GM19193 (cell line): ENCODE measurements around the gene UBL3.

Source experiments
- POLR2A ChIP-seq: IDR thresholded peaks from 4 replicates; pipeline ENCODE4 v1.6.1; 2011; ENCODE audit not compliant: insufficient read depth, insufficient read length; ENCODE audit errors: extremely low read depth

The UBL3 gene

DNA sequence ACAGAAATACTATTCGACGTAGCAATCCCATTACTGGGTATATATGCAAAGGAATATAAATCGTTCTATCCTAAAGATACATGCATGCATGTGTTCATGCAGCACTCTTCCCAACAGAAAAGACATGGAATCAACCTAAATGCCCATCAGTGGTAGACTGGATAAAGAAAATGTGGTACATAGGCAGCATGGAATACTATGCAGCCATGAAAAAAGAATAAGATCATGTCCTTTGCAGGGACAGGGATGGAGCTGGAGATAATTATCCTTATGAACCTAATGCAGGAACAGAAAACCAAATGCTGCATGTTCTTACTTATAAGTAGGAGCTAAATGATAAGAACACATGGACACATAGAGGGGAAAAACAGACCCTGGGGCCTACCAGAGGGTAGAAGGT, 89.3 kb downstream of the UBL3 start:
- no peak for TF ChIP-seq POLR2A

DNA sequence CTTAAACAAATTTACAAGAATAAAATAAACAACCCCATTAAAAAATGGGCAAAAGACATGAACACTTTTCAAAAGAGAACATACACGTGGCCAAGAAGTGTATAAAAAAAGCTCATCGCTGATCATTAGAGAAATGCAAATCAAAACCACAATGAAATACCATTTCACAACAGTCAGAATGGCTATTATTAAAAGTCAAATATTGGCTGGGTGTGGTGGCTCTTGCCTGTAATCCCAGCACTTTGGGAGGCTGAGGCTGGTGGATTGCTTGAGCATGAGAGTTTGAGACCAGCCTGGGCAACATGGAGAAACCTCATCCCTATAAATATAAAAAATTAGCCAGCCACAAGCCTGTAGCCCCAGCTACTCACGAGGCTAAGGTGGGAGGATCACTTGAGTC, 89.9 kb downstream of the UBL3 start:
- no peak for TF ChIP-seq POLR2A

DNA sequence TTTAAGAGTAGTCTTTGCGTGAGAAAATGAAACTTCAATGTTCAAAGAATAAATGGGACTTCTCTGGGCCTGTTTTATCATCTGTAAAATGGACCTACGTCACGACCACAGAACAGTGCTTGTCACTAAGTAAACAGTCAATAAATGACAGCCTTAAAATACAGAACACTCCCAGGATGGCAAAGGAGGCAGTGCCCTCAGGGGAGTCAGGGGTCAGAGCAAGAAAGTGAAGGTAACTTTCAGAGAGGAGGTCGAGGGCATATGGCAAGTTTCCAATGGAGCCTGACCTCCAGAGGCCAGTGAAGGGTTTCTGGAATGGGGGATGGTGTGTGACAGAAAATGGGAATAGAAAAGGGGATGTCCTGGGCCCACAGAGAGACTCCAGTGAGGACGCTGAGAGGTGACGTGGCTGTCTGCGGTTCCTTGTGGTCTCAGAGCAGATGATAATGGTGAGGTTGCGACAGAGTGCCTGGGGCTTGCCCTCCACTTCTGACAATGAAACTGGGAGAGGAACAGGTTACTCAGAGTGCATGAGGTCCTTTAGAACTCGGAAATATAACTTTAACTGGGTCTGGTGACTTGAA, 91.8 kb downstream of the UBL3 start:
- no peak for TF ChIP-seq POLR2A

DNA sequence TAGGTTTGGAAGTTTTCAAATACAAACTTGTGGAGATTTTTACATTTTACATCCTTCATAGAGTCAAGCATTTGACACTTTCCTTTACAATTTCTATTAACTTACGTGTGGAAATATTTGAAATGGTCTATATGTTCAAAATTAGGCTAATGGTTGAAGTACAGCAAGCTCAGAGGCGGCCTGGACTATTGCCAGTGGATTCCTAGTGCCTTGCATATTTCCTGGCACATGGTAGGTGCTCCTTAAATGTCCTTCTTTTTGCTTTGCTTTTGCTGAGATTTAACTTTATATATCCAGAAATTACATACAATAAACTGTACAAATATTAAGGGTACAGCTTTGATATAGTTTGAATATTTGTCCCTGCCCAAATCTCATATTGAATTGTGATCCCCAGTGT, 93.9 kb downstream of the UBL3 start:
- no peak for TF ChIP-seq POLR2A

DNA sequence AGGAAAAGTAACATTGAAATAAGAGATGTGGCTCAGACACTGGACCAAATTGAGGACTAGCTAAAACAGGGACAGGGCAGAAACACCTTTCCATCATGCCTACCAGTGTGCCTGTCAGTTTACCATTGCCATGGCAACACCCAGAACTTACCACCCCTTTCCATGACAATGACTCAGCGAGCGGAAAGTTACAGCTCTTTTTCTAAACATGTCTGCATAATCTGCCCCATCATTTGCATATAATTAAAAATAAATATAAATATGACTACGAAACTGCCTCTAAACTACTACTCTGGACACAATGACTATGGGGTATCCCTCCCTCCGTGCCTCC, 96.0 kb downstream of the UBL3 start:
- no peak for TF ChIP-seq POLR2A

DNA sequence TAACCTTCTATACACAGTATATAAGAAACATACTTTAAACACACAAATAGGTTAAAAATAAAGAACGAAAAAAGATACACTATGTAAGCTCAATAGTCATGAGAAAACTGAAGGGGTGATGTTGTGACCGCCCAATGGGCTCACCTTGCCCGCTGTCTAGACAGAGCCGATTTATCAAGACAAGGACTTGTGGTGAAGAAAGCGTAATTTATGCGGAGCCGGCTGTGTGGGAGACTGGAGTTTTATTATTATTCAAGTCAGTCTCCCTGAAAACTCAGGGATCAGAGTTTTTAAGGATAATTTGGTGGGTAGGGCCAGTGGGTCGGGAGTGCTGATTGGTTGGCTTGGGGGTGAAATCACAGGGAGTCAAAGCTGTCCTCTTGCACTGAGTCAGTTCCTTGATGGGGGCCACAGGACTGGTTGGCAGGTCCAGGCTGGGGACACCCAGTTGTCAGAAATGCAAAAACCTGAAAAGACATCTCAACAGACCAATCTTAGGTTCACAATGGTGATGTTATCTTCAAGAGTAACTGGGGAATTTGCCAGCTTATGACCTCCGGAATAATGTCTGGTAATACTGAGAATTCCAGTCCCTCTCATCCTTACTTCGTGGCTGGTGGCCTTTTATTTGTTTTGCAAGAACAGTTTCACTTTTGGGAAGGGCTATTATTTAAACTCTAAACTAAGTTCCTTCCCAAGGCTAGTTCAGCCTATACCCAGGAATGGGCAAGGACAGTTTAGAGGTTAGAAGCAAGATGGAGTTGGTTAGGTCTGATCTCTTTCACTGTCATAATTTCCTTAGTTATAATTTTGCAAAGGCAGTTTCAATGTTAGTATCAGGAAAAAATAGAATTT, 96.6 kb downstream of the UBL3 start:
- TF ChIP-seq POLR2A: no peak

DNA sequence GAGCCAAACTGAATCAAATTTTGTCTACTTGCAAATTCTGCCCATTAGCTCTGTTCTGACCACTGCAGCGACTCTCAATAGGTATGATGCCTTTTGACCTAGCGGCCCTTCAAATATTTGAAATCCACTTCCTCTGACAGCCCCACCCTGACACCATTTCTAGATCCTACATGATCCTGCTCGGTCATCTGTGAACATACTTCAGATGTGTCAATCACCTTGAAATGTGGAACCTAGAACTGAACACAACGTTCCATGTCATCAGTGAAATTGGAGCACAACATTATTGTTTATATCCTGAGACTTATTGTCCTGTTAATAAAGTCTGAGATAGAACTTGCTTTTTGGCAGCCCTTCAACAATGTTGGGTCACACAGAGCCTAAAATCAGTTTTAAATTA, 98.2 kb downstream of the UBL3 start:
- TF ChIP-seq POLR2A: no peak

DNA sequence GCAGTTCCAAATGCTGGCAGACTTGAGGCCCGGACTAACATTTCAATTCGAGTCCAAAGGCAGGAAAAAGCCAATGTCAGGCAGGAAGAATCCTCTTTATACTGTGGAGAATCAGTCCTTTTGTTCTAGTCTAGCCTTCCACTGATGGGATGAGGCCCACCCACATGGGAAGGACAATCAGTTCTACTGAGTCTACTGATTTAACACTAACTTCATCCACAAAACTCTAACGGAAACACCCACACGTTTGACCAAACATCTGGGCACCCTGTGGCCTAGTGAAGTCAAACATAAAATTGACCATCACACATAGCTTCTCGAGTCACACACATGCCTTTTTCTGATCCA, 100.3 kb downstream of the UBL3 start:
- TF ChIP-seq POLR2A: no peak

DNA sequence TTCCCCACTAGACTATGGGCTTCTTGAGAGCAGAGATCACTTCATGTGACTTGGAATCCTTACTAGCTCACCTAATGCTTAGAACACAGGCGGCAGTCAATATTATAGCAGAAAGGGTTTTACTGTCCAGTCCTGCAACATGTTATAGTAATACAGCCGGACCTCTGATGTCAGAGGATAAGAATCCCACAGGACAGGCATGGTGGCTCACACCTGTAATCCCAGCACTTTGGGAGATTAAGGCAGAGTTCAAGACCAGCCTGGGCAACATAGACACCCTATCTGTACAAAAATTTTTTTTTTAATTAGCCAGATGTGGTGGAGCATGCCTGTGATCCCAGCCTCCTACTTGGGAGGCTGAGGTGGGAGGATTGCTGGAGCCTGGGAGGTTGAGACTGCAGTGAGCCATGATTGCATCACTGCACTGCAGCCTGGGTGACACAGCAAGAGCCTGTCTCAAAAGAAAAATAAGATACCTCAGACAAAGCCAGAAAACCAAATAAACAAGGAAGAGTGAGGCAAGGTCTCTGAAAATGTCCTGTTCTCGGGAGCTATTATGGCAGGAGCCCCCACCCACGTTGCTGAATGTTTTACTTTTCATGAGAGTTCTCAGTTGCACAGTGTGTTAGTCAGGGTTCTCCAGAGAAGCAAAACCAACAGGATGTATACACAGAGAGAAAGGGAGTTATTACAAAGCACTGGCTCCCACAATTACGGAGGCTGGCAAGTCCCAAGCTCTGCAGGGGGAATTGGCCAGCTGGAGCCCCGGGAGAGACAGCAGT, 100.8 kb downstream of the UBL3 start:
- TF ChIP-seq POLR2A: no peak

DNA sequence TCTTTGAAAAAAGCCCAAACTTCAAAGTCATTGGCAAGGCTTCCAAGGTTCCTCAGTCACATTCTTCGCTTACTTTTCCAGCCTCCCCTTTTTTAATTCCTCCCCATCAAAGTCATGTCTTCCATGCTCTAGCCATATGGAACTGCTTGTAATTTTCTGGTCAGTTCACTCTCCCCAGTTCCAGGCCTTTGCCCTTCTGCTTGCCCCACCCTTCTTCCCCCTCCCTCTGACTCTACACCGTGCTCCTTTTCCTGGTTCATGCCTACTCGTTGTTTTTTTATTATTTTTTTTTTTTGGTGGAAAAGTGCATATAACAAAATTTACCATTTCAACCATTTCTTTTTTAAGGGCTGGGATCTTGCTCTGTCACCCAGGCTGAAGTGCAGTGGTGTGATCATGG, 102.3 kb downstream of the UBL3 start:
- TF ChIP-seq POLR2A: no peak

DNA sequence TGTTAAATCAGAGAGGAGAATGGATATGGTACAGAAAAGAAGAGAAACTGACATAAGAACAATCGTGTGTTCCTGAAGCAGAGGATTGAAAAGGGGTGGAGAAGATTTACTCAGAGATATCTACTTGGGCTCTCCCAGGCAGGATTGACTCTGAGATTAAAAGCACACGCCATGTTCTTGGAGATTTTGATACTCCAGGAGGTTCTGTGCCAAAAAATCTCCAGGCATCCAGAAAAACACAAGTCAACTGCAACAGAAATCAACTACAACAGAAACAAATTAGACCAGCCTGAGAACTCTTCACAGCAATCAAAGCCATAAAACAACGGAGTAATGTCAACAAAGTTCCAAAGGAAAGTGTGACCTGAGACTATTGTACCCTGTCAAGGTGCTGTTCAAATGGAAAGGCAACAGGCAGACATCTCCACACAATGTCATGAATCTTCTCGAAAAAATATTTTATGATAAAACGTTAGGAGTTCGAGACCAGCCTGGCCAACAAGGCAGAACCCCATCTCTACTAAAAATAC, 104.2 kb downstream of the UBL3 start:
- TF ChIP-seq POLR2A: no peak

DNA sequence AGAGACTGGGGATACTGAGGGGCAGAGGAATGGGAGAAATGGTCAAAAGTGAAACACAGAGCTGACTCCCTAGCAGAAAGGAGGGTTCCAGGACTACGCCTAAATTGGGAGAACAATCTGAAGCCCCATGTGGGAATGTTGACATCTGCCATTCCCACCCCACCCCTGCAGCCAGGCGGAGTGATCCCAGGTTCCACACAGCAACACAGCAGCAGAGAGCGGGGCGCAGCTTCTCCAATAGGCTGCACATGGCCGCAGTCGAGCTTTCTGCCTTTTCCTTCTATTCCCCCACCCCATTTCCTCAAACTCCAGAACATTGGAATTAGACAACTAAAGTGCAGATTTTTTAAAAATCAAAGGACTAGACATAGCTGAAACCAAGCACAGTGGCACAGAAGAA, 104.7 kb downstream of the UBL3 start:
- TF ChIP-seq POLR2A: no peak

DNA sequence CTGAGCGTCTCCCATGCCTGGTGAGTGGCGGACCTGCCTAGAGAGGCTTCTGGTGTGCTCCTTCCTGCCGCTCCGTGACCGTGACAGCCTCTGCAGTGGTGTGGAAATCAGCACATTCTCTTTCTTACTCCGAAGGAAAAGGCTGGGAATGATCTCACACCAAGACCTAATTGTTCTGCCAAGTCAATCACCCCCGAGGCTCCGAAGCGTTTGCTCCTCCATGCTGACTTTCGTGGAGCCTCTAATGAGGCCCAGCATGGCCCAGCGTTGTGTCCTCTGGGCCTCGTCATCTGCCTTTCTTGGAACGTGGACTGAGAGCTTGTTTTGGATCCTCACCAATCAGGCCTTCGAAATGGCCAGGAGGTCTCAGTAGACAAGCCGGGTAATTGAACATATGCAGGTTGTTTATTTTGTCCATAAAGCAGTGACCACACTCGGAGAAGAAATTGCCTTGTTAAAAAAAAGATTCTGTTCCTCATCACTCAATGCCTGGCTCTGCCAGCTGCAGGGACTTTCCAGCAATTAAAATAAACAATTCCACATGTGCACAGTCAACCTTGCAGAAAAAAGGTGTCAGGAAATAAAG, 107.1 kb downstream of the UBL3 start:
- no peak for TF ChIP-seq POLR2A

DNA sequence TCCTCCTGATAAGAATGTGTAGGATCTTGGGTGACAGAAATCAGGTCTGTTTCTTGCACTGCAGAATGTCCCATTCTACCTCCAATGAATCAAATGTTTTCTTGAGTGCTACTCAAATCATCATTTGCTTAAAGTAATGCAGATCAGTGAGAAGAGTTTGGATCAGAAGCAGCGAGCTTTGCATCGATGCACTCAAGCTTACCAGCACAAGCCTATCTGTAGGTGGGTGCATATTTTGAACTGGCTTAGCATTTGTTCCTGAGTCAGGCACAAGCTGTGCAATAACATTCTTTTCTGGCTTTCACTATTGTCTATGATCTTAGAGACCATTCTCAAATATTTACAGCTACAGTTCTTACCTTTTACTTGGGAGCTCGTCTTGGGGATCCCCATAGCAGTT, 109.5 kb downstream of the UBL3 start:
- TF ChIP-seq POLR2A: no peak

DNA sequence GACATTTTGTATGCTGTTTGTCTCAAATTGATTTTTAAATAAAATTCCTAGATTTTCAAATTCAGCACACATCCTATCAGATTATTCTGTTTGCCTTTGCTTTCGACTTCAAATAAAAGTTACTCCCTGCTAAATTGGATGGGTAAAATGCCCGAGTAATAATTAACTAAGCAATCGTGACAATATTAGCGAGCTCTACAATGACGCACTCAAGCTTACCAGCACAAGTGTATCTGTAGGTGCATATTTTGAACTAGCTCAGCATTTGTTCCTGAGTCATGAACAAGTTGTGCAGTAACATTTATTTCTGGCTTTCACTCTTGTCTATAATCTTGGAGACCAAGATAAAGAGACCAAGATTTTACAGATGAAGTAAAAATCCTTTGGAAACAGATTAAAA, 113.4 kb downstream of the UBL3 start:
- no peak for TF ChIP-seq POLR2A

DNA sequence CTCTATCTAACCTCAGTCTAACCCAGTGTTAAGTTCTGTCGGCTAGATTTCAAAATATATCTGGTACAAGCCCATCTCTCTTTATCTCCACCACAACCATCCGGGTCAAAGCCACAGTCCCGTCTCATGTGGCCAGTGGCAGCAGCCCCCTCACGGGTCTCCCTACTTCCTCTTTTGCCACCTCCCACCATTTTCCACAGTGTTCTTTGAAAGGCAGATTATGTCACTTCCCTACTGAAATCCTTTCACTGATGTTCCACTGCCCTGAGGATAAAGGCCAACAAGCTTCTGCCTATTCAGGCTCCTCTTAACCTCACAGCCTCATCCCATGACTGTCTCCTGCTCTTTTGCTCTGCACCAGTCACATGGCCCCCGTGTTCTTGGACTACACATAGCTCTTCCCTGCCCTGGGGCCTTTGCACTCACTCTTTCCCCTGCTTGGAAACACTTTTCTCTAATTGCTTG, 117.2 kb downstream of the UBL3 start:
- no peak for TF ChIP-seq POLR2A

DNA sequence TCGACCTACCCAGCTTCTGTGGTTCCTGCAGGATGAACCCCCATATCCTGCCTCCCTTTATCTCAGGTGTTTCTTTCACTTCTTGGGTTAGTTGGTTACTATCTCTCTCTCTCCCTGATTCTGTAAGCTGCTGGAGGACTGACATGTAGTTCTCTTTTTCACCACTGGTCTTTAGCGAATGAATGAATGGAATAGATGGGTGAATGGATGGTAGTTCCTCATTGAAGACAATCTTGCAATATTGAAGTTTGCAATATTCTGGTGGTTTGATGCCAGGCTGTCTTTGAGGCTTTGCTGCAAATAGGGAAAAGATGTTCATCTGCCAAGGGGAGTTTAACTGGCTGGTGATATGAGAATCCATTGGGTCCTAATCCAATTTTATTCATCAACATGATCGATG, 120.2 kb downstream of the UBL3 start:
- TF ChIP-seq POLR2A: no peak
